DMS53 (cell line): ENCODE measurements around the gene CCL28.
"Not testable (repeated sequence)": the region's sequence is repeated elsewhere in the genome, so short reads cannot be mapped to it uniquely, and the experiment has no call there.

Experiments used
- DNase-seq: peaks from one replicate; lab custom pipeline; 2025; lab: John Stamatoyannopoulos, UW

CCL28 gene

DNA sequence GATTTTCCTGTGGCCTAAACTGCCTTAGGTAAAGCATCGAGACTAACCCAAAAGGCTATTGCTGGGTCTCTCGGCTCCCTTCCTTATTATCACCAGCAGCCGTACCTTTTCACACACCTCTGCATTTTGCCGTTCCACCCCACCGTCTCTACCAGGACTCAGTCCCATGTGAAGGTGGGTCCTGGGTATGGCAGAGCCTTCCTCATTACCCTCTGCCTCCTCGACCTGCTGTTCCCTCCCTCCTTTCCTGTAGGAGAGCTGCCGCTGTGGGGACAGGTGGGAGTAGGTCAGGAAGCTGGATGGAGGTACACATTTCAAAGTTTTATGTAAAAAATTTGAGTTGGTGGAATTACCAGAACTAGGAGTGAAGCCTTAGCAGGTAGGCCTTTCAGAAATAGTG lies 1.8 kb downstream of the CCL28 start:
- no peak for DNase-seq

DNA sequence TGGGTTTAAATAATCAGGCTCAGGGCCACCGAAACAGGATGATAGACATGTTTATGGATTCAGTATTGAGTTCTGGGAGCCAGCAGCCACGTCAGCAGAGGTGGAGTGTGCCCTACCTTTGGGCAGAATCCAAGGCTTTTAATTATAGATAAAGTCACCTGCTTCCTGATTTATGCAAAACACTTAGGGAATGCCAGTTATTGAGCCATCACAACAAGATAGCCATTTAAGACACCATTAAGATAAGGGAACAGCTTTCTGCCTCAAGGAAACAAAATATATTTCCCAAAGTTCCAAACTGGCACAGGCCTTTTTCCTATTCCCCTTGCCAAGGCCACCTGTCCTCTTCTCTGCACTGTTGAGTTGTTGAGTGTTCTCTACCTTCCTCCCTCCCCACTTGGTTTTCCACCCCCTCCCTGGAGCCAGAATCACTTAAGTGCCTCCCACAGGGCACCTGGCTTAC lies 2.4 kb downstream of the CCL28 start:
- DNase-seq = peak; percentile 54

DNA sequence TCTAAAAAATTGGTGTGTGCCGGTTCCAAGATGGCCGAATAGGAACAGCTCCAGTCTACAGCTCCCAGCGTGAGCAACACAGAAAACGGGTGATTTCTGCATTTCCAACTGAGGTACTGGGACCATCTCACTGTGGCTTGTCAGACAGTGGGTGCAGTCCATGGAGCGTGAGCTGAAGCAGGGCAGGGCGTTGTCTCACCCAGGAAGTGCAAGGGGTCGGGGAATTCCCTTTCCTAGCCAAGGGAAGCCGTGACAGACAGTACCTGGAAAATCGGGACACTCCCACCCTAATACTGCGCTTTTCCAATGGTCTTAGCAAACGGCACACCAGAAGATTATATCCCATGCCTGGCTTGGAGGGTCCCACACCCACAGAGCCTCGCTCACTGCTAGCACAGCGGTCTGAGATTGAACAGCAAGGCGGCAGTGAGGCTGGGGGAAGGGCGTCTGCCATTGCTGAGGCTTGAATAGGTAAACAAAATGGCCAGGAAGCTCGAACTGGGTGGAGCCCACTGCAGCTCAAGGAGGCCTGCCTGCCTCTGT lies 9.6 kb downstream of the CCL28 start:
- not testable (repeated sequence) for DNase-seq

DNA sequence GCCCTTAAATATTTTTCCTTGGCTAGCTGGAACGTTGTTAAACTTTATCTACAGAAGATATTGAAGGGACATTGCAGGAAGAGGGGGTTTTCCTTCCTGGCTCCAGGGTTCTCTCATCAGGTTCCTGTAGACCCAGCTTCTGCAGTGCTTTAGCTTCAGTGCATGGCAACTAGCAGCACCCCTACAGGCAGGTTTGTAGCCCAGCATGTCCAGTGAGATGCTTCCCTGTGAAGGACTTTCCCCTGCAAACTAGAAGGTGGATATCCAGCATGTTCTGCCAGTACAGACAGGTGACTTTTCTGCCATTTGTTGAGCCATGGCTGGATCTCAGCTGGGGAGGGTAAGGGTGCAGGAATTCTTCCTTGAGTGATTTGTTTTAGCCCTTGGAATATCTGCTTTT lies 10.4 kb downstream of the CCL28 start:
- peak; percentile 18 for DNase-seq

DNA sequence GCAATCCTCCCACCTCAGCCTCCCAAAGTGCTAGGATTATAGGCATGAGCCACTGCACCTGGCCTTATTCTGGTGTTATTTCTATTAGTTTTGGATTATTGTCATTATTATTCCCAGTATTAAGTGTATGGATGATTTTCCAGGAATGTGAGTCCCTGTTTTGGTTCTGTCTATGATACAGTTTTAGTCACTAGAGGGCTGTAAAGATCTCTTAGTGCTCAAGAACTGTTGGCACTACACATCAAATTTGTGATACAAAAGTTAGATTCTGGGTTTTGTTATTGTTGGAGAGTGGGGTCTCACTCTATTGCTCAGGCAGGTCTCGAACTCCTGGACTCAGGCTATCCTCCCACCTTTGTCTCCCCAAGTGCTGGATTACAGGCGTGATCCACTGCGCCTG lies 12.1 kb downstream of the CCL28 start:
- no peak for DNase-seq

DNA sequence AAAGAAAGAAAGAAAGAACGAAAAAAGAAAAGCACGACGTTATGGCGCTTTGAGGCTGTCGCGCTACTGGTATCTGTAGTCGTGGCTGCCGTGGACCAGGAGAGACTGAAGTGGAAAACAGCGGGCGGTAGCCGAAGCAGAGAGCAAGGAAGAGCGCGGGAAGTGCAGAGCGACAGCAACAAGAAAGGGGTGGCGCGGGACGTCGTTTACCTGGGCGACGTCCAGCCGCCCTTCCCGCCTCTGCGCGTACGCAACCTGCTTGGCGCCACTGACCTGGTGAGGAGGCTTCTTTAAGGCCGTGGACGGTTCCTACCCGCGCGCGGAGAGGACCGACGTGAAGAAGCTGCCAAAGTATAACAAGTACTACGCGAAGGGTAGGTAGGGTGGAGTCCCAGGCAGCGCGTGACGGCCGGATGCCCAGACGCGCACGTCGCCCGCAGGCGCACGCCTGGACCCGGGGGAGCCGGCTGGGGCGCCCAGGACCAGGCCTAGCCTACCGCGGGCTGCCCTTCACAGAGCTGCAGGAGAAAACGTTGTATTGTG lies 15.4 kb downstream of the CCL28 start:
- peak; percentile 91 for DNase-seq

DNA sequence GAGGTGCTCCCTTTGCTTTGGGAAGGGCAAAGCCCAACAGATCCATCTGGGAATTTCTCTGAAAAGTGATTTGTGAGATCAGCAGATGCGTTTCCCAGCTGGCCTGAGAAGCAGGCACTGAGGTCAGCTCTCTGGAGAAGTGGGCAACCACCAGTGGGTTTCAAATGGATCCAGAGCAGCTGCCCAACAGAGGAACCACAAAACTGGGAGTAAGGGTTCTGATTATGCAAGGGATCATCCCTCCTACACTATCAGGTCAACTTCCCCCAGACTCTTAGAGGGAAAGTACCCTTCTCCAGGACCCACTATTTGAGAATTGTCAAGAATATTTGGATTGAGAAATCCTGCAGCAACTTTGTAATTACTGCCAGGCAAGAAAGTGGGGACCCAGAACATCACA lies 21.7 kb downstream of the CCL28 start:
- no peak for DNase-seq

DNA sequence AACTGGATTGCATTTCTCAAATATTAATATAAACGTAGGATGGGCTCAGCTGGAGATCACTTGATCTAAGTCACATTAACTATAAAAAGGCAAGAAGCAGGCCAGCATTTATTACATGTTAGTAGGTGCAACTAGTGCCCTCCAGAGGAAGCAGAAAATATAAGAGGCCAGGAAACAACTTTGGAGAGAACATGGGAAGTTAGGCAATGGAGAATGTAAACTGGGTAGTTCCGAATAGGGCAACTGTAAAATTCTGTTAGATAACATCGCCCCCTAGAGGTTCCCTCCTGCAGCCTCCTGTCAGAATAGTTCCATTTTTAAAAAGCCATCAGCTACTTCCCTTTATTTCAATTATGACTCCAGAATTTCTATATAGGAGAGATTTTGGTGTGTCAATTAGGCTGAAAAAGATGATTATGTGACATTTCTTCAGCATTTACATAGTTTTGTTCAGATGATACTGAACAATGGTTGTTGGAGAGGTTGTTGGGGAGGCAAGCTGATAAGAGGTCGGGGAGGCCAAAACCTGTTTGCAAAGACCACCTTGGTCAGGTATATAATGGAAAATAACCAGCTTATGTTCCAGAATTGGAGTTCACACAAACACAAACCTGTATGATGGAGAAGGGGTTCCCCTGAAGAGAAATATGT lies 22.4 kb downstream of the CCL28 start:
- DNase-seq = peak; percentile 86

DNA sequence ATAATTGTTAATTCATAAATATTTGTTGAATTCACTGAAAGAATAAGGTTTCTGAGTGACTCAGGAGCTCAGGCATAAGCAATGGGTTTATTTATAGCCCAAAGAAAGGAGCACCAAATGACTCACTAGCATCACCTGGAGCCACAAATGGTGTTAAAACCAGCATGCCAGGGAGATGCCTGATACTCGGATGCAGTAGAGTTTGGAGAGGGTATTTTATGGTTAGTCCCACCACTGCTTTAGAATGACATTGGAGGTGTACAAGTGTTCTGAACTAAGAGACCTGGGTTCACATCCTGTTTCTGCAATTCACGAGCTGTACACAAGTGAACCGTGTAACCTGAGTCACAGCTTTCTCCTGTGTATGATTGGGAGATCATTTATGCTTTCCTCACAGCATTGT lies 25.2 kb downstream of the CCL28 start:
- peak; percentile 8 for DNase-seq

DNA sequence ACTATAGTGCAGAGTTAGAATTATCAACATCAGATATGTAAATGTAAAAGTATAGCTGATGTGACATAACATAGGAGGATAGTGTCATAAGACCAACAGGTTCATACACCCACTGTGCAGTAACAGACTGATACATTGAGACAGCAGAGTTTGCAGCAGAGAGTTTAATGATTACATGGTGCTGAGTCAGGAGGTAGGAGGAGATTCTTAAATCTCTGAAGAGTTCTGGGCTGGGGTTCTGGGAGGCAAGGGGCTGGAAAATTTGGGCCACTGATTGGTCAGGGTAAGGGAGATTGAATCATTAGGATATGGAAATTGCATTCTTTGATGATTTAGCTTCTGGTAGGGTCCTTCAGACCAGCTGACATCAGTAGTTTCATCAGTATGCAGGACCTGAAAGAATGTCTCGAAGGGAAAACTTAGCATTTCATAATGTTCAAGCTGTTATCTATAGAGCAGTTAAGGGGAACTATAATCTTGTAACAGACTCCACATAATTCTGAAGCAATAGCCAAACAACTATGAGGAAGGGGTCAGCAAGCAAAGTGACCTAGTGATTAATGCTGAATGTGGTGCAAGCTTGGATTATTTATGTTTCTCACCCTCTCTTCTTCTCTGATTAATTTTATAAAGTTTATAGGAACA lies 35.6 kb downstream of the CCL28 start:
- no peak for DNase-seq

DNA sequence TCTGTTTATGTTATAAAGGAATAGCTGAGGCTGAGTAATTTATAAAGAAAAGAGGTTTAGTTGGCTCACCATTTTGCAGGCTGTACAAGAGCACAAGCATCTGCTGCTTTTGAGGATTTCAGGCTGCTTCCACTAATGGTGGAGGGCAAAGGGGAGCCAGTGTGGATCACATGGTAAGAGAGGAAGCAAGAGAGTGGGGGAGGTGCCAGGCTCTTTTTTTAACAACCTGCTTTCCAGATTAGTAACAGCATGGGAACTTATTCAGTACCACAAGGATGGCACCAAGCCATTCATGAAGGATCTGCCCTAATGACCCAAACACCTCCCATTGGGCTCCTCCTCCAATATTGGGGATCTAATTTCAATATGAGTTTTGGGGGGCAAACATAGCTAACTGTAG lies 40.4 kb downstream of the CCL28 start:
- DNase-seq = no peak

DNA sequence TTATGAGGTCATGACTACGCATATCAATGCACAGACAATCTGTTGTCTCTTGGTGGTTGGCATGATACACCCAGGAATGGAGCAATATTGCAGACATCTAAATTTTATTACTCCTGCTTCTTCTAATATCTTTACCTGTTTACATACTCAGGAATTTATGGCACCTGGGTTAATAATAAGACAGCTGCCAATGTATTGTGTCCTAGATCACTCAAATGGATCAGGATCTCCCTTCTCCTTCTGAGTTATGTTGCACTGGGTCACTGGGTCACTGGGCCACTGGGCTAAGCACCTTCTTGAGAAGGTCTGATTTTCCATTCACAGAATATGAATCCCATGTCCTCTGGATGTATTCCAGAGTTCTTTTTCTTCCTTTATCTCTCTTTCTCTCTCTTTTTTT lies 41.8 kb downstream of the CCL28 start:
- no peak for DNase-seq

DNA sequence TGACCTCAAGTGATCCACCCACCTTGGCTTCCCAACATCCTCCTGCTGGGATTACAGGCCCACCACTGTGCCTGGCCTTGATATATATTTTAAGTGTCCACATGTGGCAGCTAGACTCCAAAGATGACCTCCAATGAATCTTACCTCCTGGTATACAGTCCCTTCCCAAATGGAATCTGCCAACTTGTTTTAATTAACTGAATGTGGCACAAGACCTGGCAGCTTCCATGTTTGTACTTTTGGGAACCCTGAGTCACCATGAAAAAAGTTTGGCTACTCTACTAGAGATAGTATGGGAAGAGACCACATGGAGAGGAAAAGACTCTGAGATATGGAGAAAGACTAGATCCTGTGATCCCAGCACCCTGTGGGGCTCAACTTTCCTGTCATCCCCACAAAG lies 42.5 kb downstream of the CCL28 start:
- DNase-seq = no peak

DNA sequence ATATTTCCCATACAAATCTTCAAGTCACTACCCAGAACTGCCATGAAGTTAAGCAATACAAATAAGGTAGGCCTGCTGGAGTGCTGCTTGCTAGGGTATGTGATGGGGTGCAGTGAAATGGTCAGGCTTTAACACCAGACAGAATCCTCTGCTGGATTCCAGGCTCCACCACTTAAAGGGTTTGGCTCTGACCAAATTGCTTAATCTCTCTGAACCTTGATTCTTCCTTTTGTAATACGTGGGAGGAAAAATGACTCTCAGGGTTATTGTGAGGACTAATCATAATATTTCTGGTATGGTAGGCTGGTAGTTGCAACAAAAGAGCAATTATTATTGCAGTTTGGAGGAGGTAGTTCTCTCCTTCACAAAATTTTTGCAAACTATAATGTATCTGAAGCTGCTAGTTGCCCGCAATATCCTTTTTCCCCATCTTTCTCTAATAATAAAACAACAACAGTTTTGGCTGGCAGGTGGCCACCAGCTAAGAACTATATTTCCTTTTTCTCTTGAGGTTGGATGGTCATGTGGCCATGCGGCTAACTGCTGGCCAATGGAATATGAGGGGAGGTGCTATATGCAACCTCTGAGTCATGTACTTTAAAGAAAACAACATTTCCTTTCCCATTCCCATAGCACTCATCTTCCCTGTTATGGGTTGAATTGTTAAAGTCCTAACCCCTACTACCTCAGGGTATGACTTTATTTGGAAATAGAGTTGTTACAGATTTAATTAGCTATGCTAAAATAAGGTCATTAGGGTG lies 44.1 kb downstream of the CCL28 start:
- DNase-seq = no peak

DNA sequence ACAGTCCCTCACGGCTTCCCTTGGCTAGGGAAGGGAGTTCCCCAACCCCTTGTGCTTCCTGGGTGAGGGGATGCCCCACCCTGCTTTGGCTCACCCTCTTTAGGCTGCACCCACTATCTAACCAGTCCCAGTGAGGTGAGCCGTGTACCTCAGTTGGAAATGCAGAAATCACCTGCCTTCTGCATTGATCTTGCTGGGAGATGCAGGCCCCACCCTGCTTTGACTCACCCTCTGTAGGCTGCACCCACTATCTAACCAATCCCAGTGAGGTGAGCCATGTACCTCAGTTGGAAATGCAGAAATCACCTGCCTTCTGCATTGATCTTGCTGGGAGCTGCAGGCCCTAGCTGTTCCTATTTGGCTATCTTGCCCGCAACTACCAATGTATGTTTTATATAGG lies 44.7 kb downstream of the CCL28 start:
- DNase-seq = no peak

DNA sequence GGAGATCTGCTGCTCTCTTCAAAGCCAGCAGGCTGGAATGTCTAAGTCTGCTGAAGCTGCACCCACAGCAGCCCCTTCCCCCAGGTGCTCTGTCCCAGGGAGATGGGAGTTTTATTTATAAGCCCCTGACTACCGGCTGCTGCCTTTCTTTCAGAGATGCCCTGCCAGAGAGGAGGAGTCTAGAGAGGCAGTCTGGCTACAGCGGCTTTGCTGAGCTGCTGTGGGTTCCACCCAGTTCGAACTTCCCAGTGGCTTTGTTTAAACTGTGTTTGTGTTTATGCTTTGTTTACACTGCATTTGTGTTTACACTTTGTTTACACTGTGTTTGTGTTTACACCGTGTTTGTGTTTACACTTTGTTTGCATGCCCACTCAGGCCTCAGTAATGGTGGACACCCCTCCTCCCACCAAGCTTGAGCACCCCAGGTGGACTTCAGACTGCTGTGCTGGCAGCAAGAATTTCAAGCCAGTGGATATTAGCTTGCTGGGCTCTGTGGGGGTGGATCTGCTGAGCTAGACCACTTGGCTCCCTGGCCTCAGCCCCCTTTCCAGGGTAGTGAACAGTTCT lies 45.4 kb downstream of the CCL28 start:
- DNase-seq = not testable (repeated sequence)

DNA sequence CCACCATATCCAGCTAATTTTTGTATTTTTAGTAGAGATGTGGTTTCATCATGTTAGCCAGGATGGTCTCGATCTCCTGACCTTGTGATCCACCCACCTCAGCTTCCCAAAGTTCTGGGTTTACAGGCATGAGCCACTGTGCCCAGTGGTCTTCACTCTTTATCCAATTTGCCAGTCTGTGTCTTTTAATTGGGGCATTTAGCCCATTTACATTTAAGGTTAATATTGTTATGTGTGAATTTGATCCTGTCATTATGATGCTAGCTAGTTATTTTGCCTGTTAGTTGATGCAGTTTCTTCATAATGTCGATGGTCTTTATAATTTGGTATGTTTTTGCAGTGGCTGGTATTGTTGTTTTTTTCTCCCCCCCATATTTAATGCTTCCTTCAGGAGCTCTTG lies 47.0 kb downstream of the CCL28 start:
- DNase-seq = not testable (repeated sequence)

DNA sequence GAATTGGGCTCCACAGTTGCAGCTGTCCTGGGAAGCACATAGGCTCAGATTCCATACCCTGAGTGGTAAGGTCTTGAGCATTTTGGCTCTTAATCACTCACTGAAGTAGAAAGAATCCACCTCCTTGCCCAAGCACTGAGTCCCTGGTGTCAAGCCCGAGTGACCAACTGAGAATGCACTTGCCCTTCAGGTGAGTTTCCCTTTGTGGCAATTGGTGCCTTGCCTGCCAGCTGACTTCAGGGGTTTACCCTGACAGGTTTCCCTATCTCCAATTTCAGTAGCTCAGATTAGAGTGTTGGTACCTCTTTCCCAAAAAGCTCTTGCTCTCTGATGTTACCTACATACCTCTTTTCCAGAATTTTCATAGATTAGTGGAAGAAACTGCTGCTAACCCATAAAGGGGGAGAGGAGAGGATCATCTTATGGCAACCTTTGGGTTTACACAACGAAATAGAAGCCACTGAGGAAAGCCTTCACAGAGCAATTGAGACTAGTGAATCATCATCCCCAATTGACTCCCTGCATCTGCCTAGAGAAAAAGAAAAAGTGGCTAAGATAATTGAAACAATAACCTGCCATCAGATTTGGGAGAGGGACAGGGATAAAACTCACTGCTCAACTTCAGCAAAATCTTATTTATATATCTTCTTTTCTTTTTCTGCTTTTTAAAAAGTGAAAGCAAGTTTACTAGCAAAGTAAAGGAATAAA lies 48.6 kb downstream of the CCL28 start:
- no peak for DNase-seq

DNA sequence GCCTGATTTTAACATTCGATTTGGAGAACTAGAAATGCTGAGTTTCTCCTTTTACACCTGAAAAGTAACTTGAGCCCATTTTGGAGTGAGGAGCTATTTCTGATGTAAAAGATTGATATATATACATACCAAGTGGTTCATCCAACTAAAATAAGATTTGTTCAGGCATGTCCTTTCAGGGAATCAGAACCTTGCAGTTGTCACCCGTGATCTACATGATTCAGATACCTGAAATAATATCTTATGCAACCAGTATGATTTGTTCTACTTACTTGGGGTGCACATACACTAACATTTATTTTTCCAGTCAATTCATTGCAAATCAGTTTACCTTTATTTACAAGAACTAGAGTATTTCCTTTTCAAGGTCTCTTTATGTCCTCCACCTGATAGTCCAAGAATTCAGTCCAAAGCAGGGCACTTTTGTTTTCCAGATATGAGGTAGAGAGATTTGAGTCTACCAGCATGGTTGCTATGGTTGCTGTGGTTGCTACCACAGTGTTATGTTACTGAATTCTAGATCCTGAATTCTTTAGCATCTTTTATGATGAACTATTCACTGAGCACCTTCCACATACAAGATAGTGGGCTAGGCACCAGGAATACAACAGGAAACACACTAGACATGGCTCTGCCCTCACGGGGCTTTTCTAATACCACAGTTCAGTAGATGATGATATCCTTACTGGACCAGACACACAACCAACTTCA lies 49.3 kb downstream of the CCL28 start:
- DNase-seq = no peak

DNA sequence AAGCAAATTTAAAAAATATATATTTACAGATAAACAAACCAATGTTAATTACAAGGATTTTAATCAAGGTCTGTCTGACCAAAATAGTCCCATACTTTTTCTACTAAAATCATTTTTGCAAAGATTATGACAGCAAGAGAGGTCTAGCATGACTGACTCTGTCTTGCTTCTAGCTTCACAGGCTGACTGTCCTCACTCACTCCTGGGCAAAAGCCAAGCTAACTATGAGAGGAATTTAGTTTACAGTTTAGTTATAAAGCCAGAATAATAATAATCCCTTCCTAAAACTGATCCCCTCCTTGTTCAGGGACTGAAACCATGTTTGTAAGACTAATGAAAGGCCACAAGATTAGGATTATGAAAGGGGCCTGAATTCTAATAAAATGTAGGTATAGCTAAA lies 53.5 kb downstream of the CCL28 start:
- no peak for DNase-seq

DNA sequence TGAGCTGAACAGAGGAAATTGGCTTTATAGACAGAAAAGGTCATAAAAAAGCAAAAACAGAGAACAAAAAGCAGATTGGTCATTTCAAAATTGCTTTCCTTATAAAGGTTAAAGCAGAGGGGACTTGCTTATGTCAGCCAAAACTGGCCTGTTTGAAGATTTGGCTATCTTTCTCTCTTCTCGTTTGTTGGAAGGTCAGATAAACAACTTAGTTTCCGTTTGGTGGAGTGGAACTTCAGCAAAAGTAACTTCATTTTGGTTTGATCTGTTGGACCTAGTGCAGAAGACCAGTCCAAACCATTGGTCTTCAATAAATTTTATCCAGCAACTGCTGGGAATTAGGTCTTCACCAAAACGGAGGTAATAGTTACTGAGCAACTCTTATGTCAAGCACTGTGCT lies 53.9 kb downstream of the CCL28 start:
- DNase-seq = no peak
